GM21825 (cell line): ENCODE data around the gene SRSF10.

Experiments
- ATAC-seq: cut with Tn5 transposase; IDR thresholded peaks from one replicate; pipeline ENCODE4 v1.9.1; 2021; ENCODE audit warnings: mild to moderate bottlenecking, moderate library complexity; ENCODE audit not compliant: unreplicated experiment

The SRSF10 gene

GRCh38 chr1:23914921-23915320, 65.2 kb downstream of the SRSF10 start:
- no peak for ATAC-seq
